HepG2 (cell line): ENCODE results near the gene CDC37. TPM values are rescaled to one million over a fixed set of nuclear protein-coding genes. Genes with fewer than 3 reads are reported as not detected.

ENCODE experiments used
- CENPX ChIP-seq: sonication (generic); formaldehyde crosslinking; IDR thresholded peaks from 2 replicates; pipeline ENCODE4 v1.9.0; 2021; ENCODE audit warnings: mild to moderate bottlenecking, missing genetic modification reagents, moderate library complexity
- EEA1 ChIP-seq: sonication (generic); formaldehyde crosslinking; IDR thresholded peaks from 2 replicates; pipeline ENCODE4 v1.5.1; 2020; ENCODE audit warnings: mild to moderate bottlenecking, missing genetic modification reagents, borderline replicate concordance
- ESRRA ChIP-seq: sonication (generic); formaldehyde crosslinking; IDR thresholded peaks from 2 replicates; pipeline ENCODE4 v1.5.1; 2020; ENCODE audit warnings: mild to moderate bottlenecking, low read depth, missing genetic modification reagents
- FIP1L1 ChIP-seq: fragments of 200-400 bp; formaldehyde crosslinking; IDR thresholded peaks from 2 replicates; pipeline ENCODE4 v1.6.1; 2018; ENCODE audit warnings: low read depth, mild to moderate bottlenecking, low read length, moderate library complexity, borderline replicate concordance; ENCODE audit not compliant: insufficient read depth
- NFAT5 ChIP-seq: sonication (generic); formaldehyde crosslinking; IDR thresholded peaks from 2 replicates; pipeline ENCODE4 v1.4.0; 2020; ENCODE audit warnings: missing genetic modification reagents
- ZBTB25 ChIP-seq: IDR thresholded peaks from 2 replicates; pipeline ENCODE4 v1.6.1; 2018; ENCODE audit warnings: missing genetic modification reagents
- ZBTB40 ChIP-seq, 2 experiments: fragments of 450-650 bp in 1 of 2; sonication (generic) in 1 of 2; formaldehyde crosslinking in 1 of 2; IDR thresholded peaks; 2 replicates each; pipeline versions ENCODE4 v1.6.1 to v1.8.0; 2016 to 2022; ENCODE audit warnings: antibody characterized with exemption in 1 of 2, mild to moderate bottlenecking in 1 of 2, missing genetic modification reagents in 1 of 2
- ZFP82 ChIP-seq: sonication (generic); formaldehyde crosslinking; IDR thresholded peaks from 2 replicates; pipeline ENCODE4 v1.5.1; 2020; ENCODE audit warnings: mild to moderate bottlenecking, missing genetic modification reagents, borderline replicate concordance
- ZMAT5 ChIP-seq: sonication (generic); formaldehyde crosslinking; IDR thresholded peaks from 2 replicates; pipeline ENCODE4 v1.5.0; 2020; ENCODE audit warnings: mild to moderate bottlenecking, low read depth, missing genetic modification reagents, borderline replicate concordance
- ZNF121 ChIP-seq: sonication (generic); formaldehyde crosslinking; IDR thresholded peaks from 2 replicates; pipeline ENCODE4 v1.5.0; 2020; ENCODE audit warnings: mild to moderate bottlenecking, missing genetic modification reagents
- ZNF3 ChIP-seq: IDR thresholded peaks from 2 replicates; pipeline ENCODE4 v1.7.0; 2017; ENCODE audit warnings: inconsistent platforms
- polyA plus RNA-seq, 8 experiments: library from polyadenylated mRNA; depleted of rRNA in 3 of 8; stranded (reverse) in 7 of 8; unstranded in 1 of 8; fragments of >200 nt; fragmentation: Illumina TruSeq in 4 of 8; extraction: Trizol in 4 of 8; gene quantifications; 2 replicates each; pipeline versions ENCODE4 v1.2.1 to v1.2.3, GENCODE V29; 2011 to 2016; ENCODE audit warnings: low read depth in 4 of 8, missing spikeins in 1 of 8, mixed read lengths in 1 of 8; ENCODE audit not compliant: insufficient read depth in 1 of 8
- total RNA-seq, 5 experiments: library from RNA; depleted of rRNA; stranded (reverse); fragments of >200 nt; fragmentation: Illumina TruSeq; extraction: Trizol; gene quantifications; 2 replicates each; pipeline ENCODE4 v1.2.3, GENCODE V29; 2016; ENCODE audit warnings: low read depth in 1 of 5

Gene CDC37
- total and polyA plus RNA-seq, 2 of the 13 experiments (the other 11 are each of a cell fraction or from before 2014, with no cell fraction given) = 158 to 177 TPM

- TF ChIP-seq FIP1L1 = no peak
- no peak for TF ChIP-seq EEA1 (CRISPR knock-in tag)
- peak; percentile 53; the same call in 1 of the 2 replicates for TF ChIP-seq ZNF121
- no peak for TF ChIP-seq ESRRA (CRISPR knock-in tag)
- TF ChIP-seq CENPX (CRISPR knock-in tag) = no peak
- no peak for TF ChIP-seq ZBTB25 (CRISPR knock-in tag)
- peak; percentile 27; the same call in 1 of the 2 replicates for TF ChIP-seq NFAT5 (CRISPR knock-in tag)
- TF ChIP-seq ZBTB40 (IDR thresholded peaks at IDR 0.05) = no peak
- no peak for TF ChIP-seq ZBTB40 (CRISPR knock-in tag; IDR thresholded peaks at IDR 0.05)
- no peak for TF ChIP-seq ZNF3
- no peak for TF ChIP-seq ZMAT5 (CRISPR knock-in tag)
- TF ChIP-seq ZFP82 (CRISPR knock-in tag) = 0 out of 2 replicates have a peak, but pooled peaks have one; percentile 74
These were observed 22.8 kb downstream of the CDC37 start, which contains the start of gene TYK2 (continued) for GRCh38 chr19:10380313-10381102.
